Mammary epithelial cell (primary cell): ENCODE data around the gene MAP4K4.

Experiments used
- CTCF ChIP-seq, 2 donors: IDR thresholded peaks in 1 of 2; conservative IDR thresholded peaks in 1 of 2; 2 replicates each; pipeline ENCODE4 v1.5.1; 2011 to 2012; ENCODE audit warnings: inconsistent platforms in 2 of 2, low read length in 2 of 2, mild to moderate bottlenecking in 2 of 2, control low read depth in 1 of 2, low read depth in 1 of 2; ENCODE audit not compliant: insufficient read depth in 1 of 2; ENCODE audit errors: extremely low read depth in 1 of 2
- EZH2 ChIP-seq: IDR thresholded peaks from 2 replicates; pipeline ENCODE4 v1.6.1; 2012; ENCODE audit warnings: low read length, inconsistent platforms, borderline replicate concordance

GRCh38 chr2:101872480-101872879, 175.0 kb downstream of the MAP4K4 start:
- TF ChIP-seq CTCF (conservative IDR thresholded peaks at IDR 0.05 in 1 of 2, IDR thresholded peaks at IDR 0.05 in 1 of 2; ENCODE audit: extremely low read depth in 1 of 2, insufficient read depth in 1 of 2, low read depth in 1 of 2, low read length in 2 of 2), result no peak
- TF ChIP-seq EZH2, result no peak
